Activated T-cell treated with anti-CD3 and anti-CD28 coated beads for 1 hour (primary cell): ENCODE measurements around the gene FSTL4.
"Not testable (repeated sequence)": the region's sequence is repeated elsewhere in the genome, so short reads cannot be mapped to it uniquely, and the experiment has no call there.

Source experiments
- DNase-seq: peaks from one replicate; pipeline ENCODE4 v3.0.0-alpha.2; 2020; ENCODE audit warnings: low read depth

Gene FSTL4

GRCh38 chr5:133222521-133222920, 389.8 kb downstream of the FSTL4 start:
- no peak for DNase-seq

- DNase-seq = no peak
Measured at GRCh38 chr5:133222040-133222439, 390.3 kb downstream of the FSTL4 start.

- DNase-seq = no peak
Measured at GRCh38 chr5:133220851-133221674, 391.3 kb downstream of the FSTL4 start.

GRCh38 chr5:133219296-133219695, 393.0 kb downstream of the FSTL4 start:
- no peak for DNase-seq

GRCh38 chr5:133216138-133216537, 396.2 kb downstream of the FSTL4 start:
- not testable (repeated sequence) for DNase-seq

- DNase-seq = no peak
Measured at GRCh38 chr5:133214153-133214820, 398.1 kb downstream of the FSTL4 start.

GRCh38 chr5:133205649-133206048, 406.7 kb downstream of the FSTL4 start:
- no peak for DNase-seq

- DNase-seq = no peak
Measured at GRCh38 chr5:133205204-133205603, 407.1 kb downstream of the FSTL4 start.

GRCh38 chr5:133203317-133204305, 408.7 kb downstream of the FSTL4 start:
- no peak for DNase-seq

GRCh38 chr5:133202066-133202665, 410.2 kb downstream of the FSTL4 start:
- no peak for DNase-seq

GRCh38 chr5:133201310-133201709, 411.0 kb downstream of the FSTL4 start:
- DNase-seq = no peak

- no peak for DNase-seq
Measured at GRCh38 chr5:133200256-133200655, 412.1 kb downstream of the FSTL4 start.

GRCh38 chr5:133199417-133200178, 412.7 kb downstream of the FSTL4 start:
- DNase-seq = no peak

- DNase-seq = no peak
Measured at GRCh38 chr5:133198511-133198910, 413.8 kb downstream of the FSTL4 start.

- DNase-seq = no peak
Measured at GRCh38 chr5:133196441-133197085, 415.8 kb downstream of the FSTL4 start.

GRCh38 chr5:133195250-133195649, 417.1 kb downstream of the FSTL4 start:
- no peak for DNase-seq

- DNase-seq = no peak
Measured at GRCh38 chr5:133193794-133194193, 418.5 kb downstream of the FSTL4 start.

GRCh38 chr5:133192716-133193115, 419.6 kb downstream of the FSTL4 start:
- DNase-seq = no peak

- DNase-seq = no peak
Measured at GRCh38 chr5:133189881-133190280, 422.5 kb downstream of the FSTL4 start.

- no peak for DNase-seq
Measured at GRCh38 chr5:133179405-133179804, 432.9 kb downstream of the FSTL4 start.
